Measurements from ENCODE around the gene DTWD1. TPM values are rescaled to one million over a fixed set of nuclear protein-coding genes. Genes with fewer than 3 reads are reported as not detected.

DTWD1 gene
- total and polyA plus RNA-seq, 10 of the 15 experiments (the other 5 are each of a cell fraction or from before 2014, with no cell fraction given): 13.9 to 32.0 (median 19.3) TPM

- H4K20me1 ChIP-seq (ENCODE audit: control insufficient read depth, insufficient read depth): no peaks in the 10 kb centered on the region
- in situ Hi-C loops (cut with MboI): no loop called here
- no peak overlapping the region for H3K27ac ChIP-seq (ENCODE audit: control insufficient read depth, insufficient read depth)
- POLR2A ChIA-PET: no interaction called here
- intact Hi-C loops (cut with micrococcal nuclease; ENCODE audit: unreplicated experiment): no loop called here
- SMC1A ChIA-PET (ENCODE audit: uncharacterized antibody, unreplicated experiment): no interaction called here
- no peak overlapping the region for H3K4me3 ChIP-seq
- DNase-seq (ENCODE audit: low read depth, low spot score) (no peak), ATAC-seq (no peak), FAIRE-seq (no peak)
- H3K4me2 ChIP-seq (ENCODE audit: control insufficient read depth, insufficient read depth): no peak overlapping the region
- CTCF ChIA-PET: no interaction called here
- H3K4me1 ChIP-seq (ENCODE audit: control insufficient read depth, insufficient read depth, low read length): no peaks in the 10 kb centered on the region
- no peak overlapping the region for H2AFZ ChIP-seq (ENCODE audit: control insufficient read depth, low read depth, low read length)
- RAD21 ChIA-PET (ENCODE audit: unreplicated experiment): no interaction called here
- H3K9ac ChIP-seq (ENCODE audit: control insufficient read depth, insufficient read depth, low read length): no peak overlapping the region
- 95% methylated on average over 1 of the region's 1 CpG for WGBS (ENCODE audit: insufficient coverage, insufficient replicate concordance, low lambda C conversion rate, missing lambda C conversion rate)
- H3K9me3 ChIP-seq (replicated peaks; ENCODE audit: control insufficient read depth, insufficient read depth, low read length): peaks cover 1% of the 10 kb centered on the region; the same call in 1 of the 3 replicates
- no TSS peak for BruUV-seq (replicated peaks)
- no peaks in the 10 kb centered on the region for H3K27me3 ChIP-seq (replicated peaks in 1 of 2; ENCODE audit: control insufficient read depth in 2 of 2, insufficient read depth in 2 of 2, low read length in 1 of 2)
- no peaks in the 10 kb centered on the region for H3K36me3 ChIP-seq (ENCODE audit: control insufficient read depth in 2 of 2, insufficient read depth in 2 of 2, low read length in 1 of 2)
- H3K79me2 ChIP-seq (ENCODE audit: control insufficient read depth, insufficient read depth, low read length): no peaks in the 10 kb centered on the region
- TF ChIP-seq EED (IDR thresholded peaks at IDR 0.05; ENCODE audit: low read depth): no peak
- TF ChIP-seq GATAD2B (conservative IDR thresholded peaks at IDR 0.05; ENCODE audit: low read depth): no peak
- no peak for TF ChIP-seq ZNF207 (IDR thresholded peaks at IDR 0.05; ENCODE audit: borderline replicate concordance)
- no peak for TF ChIP-seq FOXK2 (IDR thresholded peaks at IDR 0.05)
- no peak for TF ChIP-seq SKIL (IDR thresholded peaks at IDR 0.05; ENCODE audit: low read depth, poor library complexity, severe bottlenecking)
- no peak for TF ChIP-seq SMARCA5 (IDR thresholded peaks at IDR 0.05)
- TF ChIP-seq MYB (IDR thresholded peaks at IDR 0.05; ENCODE audit: borderline replicate concordance, low read depth, low read length): no peak
- no peak for TF ChIP-seq ATF7 (IDR thresholded peaks at IDR 0.05; ENCODE audit: low read depth)
- TF ChIP-seq ZNF274 (IDR thresholded peaks at IDR 0.05; ENCODE audit: insufficient read depth, insufficient read length): no peak
- no peak for TF ChIP-seq CREM (IDR thresholded peaks at IDR 0.05; ENCODE audit: low read depth)
- no peak for TF ChIP-seq MLLT1 (IDR thresholded peaks at IDR 0.05)
- no peak for TF ChIP-seq RB1 (IDR thresholded peaks at IDR 0.05; ENCODE audit: borderline replicate concordance)
- TF ChIP-seq EZH2 (IDR thresholded peaks at IDR 0.05; ENCODE audit: borderline replicate concordance, control insufficient read depth, low read depth, low read length): no peak
- no peak for TF ChIP-seq ZBED1 (IDR thresholded peaks at IDR 0.05; ENCODE audit: borderline replicate concordance)
Observed at GRCh38 chr15:49652922-49653321, 32.1 kb downstream of the DTWD1 start.

All from GM12878 (cell line).